ENCODE measurements around the gene PLEKHG4B. TPM values are rescaled to one million over a fixed set of nuclear protein-coding genes. Genes with fewer than 3 reads are reported as not detected.

PLEKHG4B gene
- total and polyA plus RNA-seq, 2 donors from 2014 or later: 0.13 to 0.37 TPM

GRCh38 chr5:90590-91547 lies 1.1 kb upstream of the PLEKHG4B start:
- intact Hi-C loops (cut with DNase I): no loop called here
- H3K36me3 ChIP-seq (ENCODE audit: control insufficient read depth in 2 of 3, insufficient read depth in 3 of 3, low read length in 3 of 3): no peaks in the 10 kb centered on the region
- H3K4me1 ChIP-seq (ENCODE audit: control insufficient read depth in 2 of 3, insufficient read depth in 2 of 3, low read depth in 1 of 3, low read length in 3 of 3): no peaks in the 10 kb centered on the region
- no peak overlapping the region for H3K27ac ChIP-seq (ENCODE audit: low read depth in 2 of 2, low read length in 2 of 2)
- DNase-seq (peak; percentile 21 to 68 (median 41)), FAIRE-seq (no peak)
- H3K4me3 ChIP-seq (ENCODE audit: low read length in 3 of 3): no peak overlapping the region
- no peaks in the 10 kb centered on the region for H3K9me3 ChIP-seq (ENCODE audit: control insufficient read depth in 2 of 3, insufficient read depth in 1 of 3, low read length in 3 of 3)
- H3K9ac ChIP-seq (ENCODE audit: low read length in 3 of 3): no peak overlapping the region
- H3K27me3 ChIP-seq (ENCODE audit: control insufficient read depth, insufficient read depth, low read length): no peaks in the 10 kb centered on the region
- TF ChIP-seq, protein P1, sequence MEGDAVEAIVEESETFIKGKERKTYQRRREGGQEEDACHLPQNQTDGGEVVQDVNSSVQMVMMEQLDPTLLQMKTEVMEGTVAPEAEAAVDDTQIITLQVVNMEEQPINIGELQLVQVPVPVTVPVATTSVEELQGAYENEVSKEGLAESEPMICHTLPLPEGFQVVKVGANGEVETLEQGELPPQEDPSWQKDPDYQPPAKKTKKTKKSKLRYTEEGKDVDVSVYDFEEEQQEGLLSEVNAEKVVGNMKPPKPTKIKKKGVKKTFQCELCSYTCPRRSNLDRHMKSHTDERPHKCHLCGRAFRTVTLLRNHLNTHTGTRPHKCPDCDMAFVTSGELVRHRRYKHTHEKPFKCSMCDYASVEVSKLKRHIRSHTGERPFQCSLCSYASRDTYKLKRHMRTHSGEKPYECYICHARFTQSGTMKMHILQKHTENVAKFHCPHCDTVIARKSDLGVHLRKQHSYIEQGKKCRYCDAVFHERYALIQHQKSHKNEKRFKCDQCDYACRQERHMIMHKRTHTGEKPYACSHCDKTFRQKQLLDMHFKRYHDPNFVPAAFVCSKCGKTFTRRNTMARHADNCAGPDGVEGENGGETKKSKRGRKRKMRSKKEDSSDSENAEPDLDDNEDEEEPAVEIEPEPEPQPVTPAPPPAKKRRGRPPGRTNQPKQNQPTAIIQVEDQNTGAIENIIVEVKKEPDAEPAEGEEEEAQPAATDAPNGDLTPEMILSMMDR (IDR thresholded peaks at IDR 0.05; ENCODE audit: borderline replicate concordance, extremely low read depth, insufficient read depth): no peak

GRCh38 chr5:92401-93220 lies 643 bp downstream of the PLEKHG4B start:
- FAIRE-seq (no peak), DNase-seq (peak in 4 of 5 donors; percentile 26 to 70 (median 54))
- intact Hi-C loops (cut with DNase I): no loop called here
- no peaks in the 10 kb centered on the region for H3K4me1 ChIP-seq (ENCODE audit: control insufficient read depth in 2 of 3, insufficient read depth in 2 of 3, low read depth in 1 of 3, low read length in 3 of 3)
- peak overlapping the region in 1 of 3 donors; percentile 44 for H3K4me3 ChIP-seq (ENCODE audit: low read length in 3 of 3)
- no peaks in the 10 kb centered on the region for H3K36me3 ChIP-seq (ENCODE audit: control insufficient read depth in 2 of 3, insufficient read depth in 3 of 3, low read length in 3 of 3)
- no peaks in the 10 kb centered on the region for H3K9me3 ChIP-seq (ENCODE audit: control insufficient read depth in 2 of 3, insufficient read depth in 1 of 3, low read length in 3 of 3)
- no peaks in the 10 kb centered on the region for H3K27me3 ChIP-seq (ENCODE audit: control insufficient read depth, insufficient read depth, low read length)
- TF ChIP-seq, protein P1 (IDR thresholded peaks at IDR 0.05; ENCODE audit: borderline replicate concordance, extremely low read depth, insufficient read depth): no peak
- no peak overlapping the region for H3K9ac ChIP-seq (ENCODE audit: low read length in 3 of 3)
- H3K27ac ChIP-seq (ENCODE audit: low read depth in 2 of 2, low read length in 2 of 2): no peak overlapping the region

DNA sequence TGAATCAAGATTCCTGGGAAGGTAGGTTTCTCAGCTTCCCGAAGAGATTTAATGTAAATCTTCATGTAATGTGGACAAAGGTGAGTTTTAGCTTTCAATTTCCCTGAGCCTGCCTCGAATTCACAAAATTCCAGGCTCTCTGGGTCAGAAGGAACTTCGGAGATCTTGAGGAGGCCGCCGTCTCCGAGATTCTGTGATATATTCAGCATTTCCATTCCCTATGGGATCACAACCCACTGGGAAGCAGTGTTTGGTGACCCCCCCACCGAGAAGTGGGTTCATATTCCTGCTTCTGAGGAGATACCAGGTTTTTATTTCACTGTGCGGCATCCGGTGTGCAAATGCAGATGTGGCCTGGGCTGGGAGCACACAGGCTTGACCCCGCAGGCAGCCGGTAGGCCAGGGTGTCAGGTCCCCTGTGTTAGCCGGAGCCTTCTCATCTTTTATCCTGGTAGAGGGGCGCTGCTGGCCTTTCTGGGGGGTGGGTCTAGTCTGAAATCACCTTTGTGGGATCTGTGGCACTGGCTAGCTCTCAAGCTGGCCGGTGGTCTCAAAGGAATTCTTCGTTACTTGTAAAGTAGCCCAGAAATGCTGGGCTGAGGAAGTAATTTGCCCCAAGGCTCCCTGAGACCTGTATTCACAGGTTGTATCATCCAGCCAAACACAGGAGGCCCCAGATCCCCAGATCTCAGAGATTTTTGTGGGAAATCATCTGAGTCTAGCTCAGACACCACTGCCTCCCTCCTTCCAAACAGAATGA lies 1.4 kb downstream of the PLEKHG4B start:
- Histone ChIP-seq H3K9me3 (ENCODE audit: control insufficient read depth in 2 of 3, insufficient read depth in 1 of 3, low read length in 3 of 3) (no peaks in the 10 kb centered on the region), H3K4me1 (ENCODE audit: control insufficient read depth in 2 of 3, insufficient read depth in 2 of 3, low read depth in 1 of 3, low read length in 3 of 3) (no peaks in the 10 kb centered on the region), H3K27me3 (ENCODE audit: control insufficient read depth, insufficient read depth, low read length) (no peaks in the 10 kb centered on the region), H3K27ac (ENCODE audit: low read depth in 2 of 2, low read length in 2 of 2) (no peak overlapping the region), H3K36me3 (ENCODE audit: control insufficient read depth in 2 of 3, insufficient read depth in 3 of 3, low read length in 3 of 3) (no peaks in the 10 kb centered on the region), H3K4me3 (ENCODE audit: low read length in 3 of 3) (no peak overlapping the region), H3K9ac (ENCODE audit: low read length in 3 of 3) (no peak overlapping the region)
- intact Hi-C loops (cut with DNase I): no loop called here
- DNase-seq (peak in 2 of 5 donors; percentile 20 to 40), FAIRE-seq (no peak)
- TF ChIP-seq, protein P1 (IDR thresholded peaks at IDR 0.05; ENCODE audit: borderline replicate concordance, extremely low read depth, insufficient read depth): no peak
